ENCODE data around the gene THBS2. TPM values are rescaled to one million over a fixed set of nuclear protein-coding genes. Genes with fewer than 3 reads are reported as not detected.

Gene THBS2
- total and polyA plus RNA-seq, 2 of the 8 experiments (the other 6 are each of a cell fraction or from before 2014, with no cell fraction given) = 11.0 to 22.5 TPM

- TF ChIP-seq, protein P1, sequence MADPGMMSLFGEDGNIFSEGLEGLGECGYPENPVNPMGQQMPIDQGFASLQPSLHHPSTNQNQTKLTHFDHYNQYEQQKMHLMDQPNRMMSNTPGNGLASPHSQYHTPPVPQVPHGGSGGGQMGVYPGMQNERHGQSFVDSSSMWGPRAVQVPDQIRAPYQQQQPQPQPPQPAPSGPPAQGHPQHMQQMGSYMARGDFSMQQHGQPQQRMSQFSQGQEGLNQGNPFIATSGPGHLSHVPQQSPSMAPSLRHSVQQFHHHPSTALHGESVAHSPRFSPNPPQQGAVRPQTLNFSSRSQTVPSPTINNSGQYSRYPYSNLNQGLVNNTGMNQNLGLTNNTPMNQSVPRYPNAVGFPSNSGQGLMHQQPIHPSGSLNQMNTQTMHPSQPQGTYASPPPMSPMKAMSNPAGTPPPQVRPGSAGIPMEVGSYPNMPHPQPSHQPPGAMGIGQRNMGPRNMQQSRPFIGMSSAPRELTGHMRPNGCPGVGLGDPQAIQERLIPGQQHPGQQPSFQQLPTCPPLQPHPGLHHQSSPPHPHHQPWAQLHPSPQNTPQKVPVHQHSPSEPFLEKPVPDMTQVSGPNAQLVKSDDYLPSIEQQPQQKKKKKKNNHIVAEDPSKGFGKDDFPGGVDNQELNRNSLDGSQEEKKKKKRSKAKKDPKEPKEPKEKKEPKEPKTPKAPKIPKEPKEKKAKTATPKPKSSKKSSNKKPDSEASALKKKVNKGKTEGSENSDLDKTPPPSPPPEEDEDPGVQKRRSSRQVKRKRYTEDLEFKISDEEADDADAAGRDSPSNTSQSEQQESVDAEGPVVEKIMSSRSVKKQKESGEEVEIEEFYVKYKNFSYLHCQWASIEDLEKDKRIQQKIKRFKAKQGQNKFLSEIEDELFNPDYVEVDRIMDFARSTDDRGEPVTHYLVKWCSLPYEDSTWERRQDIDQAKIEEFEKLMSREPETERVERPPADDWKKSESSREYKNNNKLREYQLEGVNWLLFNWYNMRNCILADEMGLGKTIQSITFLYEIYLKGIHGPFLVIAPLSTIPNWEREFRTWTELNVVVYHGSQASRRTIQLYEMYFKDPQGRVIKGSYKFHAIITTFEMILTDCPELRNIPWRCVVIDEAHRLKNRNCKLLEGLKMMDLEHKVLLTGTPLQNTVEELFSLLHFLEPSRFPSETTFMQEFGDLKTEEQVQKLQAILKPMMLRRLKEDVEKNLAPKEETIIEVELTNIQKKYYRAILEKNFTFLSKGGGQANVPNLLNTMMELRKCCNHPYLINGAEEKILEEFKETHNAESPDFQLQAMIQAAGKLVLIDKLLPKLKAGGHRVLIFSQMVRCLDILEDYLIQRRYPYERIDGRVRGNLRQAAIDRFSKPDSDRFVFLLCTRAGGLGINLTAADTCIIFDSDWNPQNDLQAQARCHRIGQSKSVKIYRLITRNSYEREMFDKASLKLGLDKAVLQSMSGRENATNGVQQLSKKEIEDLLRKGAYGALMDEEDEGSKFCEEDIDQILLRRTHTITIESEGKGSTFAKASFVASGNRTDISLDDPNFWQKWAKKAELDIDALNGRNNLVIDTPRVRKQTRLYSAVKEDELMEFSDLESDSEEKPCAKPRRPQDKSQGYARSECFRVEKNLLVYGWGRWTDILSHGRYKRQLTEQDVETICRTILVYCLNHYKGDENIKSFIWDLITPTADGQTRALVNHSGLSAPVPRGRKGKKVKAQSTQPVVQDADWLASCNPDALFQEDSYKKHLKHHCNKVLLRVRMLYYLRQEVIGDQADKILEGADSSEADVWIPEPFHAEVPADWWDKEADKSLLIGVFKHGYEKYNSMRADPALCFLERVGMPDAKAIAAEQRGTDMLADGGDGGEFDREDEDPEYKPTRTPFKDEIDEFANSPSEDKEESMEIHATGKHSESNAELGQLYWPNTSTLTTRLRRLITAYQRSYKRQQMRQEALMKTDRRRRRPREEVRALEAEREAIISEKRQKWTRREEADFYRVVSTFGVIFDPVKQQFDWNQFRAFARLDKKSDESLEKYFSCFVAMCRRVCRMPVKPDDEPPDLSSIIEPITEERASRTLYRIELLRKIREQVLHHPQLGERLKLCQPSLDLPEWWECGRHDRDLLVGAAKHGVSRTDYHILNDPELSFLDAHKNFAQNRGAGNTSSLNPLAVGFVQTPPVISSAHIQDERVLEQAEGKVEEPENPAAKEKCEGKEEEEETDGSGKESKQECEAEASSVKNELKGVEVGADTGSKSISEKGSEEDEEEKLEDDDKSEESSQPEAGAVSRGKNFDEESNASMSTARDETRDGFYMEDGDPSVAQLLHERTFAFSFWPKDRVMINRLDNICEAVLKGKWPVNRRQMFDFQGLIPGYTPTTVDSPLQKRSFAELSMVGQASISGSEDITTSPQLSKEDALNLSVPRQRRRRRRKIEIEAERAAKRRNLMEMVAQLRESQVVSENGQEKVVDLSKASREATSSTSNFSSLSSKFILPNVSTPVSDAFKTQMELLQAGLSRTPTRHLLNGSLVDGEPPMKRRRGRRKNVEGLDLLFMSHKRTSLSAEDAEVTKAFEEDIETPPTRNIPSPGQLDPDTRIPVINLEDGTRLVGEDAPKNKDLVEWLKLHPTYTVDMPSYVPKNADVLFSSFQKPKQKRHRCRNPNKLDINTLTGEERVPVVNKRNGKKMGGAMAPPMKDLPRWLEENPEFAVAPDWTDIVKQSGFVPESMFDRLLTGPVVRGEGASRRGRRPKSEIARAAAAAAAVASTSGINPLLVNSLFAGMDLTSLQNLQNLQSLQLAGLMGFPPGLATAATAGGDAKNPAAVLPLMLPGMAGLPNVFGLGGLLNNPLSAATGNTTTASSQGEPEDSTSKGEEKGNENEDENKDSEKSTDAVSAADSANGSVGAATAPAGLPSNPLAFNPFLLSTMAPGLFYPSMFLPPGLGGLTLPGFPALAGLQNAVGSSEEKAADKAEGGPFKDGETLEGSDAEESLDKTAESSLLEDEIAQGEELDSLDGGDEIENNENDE (IDR thresholded peaks at IDR 0.05; ENCODE audit: insufficient replicate concordance, low read length) = no peak
- TF ChIP-seq SIRT6 (IDR thresholded peaks at IDR 0.05; ENCODE audit: low read length) = no peak
- TF ChIP-seq RNF2 (IDR thresholded peaks at IDR 0.05; ENCODE audit: borderline replicate concordance, low read depth, low read length, missing control alignments, poor library complexity, severe bottlenecking) = no peak
- no peak for TF ChIP-seq CEBPB (IDR thresholded peaks at IDR 0.05; ENCODE audit: low read depth, low read length)
- no peak for TF ChIP-seq YY1 (IDR thresholded peaks at IDR 0.05; ENCODE audit: low read depth, low read length)
- no peak for TF ChIP-seq ZNF274 (IDR thresholded peaks at IDR 0.05; ENCODE audit: borderline replicate concordance, extremely low read depth, low read length)
- TF ChIP-seq CREB1 (IDR thresholded peaks at IDR 0.05) = no peak
- no peak for TF ChIP-seq POU5F1 (IDR thresholded peaks at IDR 0.05; ENCODE audit: low read depth, low read length)
- TF ChIP-seq RBBP5 (IDR thresholded peaks at IDR 0.05; ENCODE audit: borderline replicate concordance, low read depth, low read length) = no peak
- no peak for TF ChIP-seq POLR2AphosphoS5 (IDR thresholded peaks at IDR 0.05; ENCODE audit: low read depth, low read length)
- no peak for TF ChIP-seq JUND (IDR thresholded peaks at IDR 0.05; ENCODE audit: low read length)
- no peak for TF ChIP-seq SP2 (IDR thresholded peaks at IDR 0.05; ENCODE audit: low read length)
Observed at GRCh38 chr6:169237496-169238134, 16.0 kb downstream of the THBS2 start (continued).

All from H1 (cell line).